Gastroesophageal sphincter (tissue), 4 donors: ENCODE results near the gene ARHGAP28. TPM values are rescaled to one million over a fixed set of nuclear protein-coding genes. Genes with fewer than 3 reads are reported as not detected.
"Not testable (repeated sequence)": the region's sequence is repeated elsewhere in the genome, so short reads cannot be mapped to it uniquely, and the experiment has no call there.

Source experiments
- ATAC-seq: fragments of 150-250 bp; one replicate; pipeline ENCODE4 v1.9.1; 2016; ENCODE audit warnings: mild to moderate bottlenecking, moderate library complexity
- H3K27ac ChIP-seq, 4 donors: fragments of 200-600 bp; sonication (generic) in 3 of 4; 1 replicate in 3 of 4; 2 replicates in 1 of 4; pipeline ENCODE4 v1.5.1; 2016 to 2019
- H3K27me3 ChIP-seq: fragments of 200-600 bp; sonication (generic); one replicate; pipeline ENCODE4 v1.5.1; 2019
- H3K36me3 ChIP-seq, 2 donors: fragments of 200-600 bp; sonication (generic); one replicate each; pipeline ENCODE4 v1.5.1; 2019; ENCODE audit warnings: control low read depth in 1 of 2
- H3K4me1 ChIP-seq, 3 donors: fragments of 200-600 bp; sonication (generic); 1 replicate in 2 of 3; 2 replicates in 1 of 3; pipeline ENCODE4 v1.5.1; 2016 to 2019; ENCODE audit warnings: control low read depth in 2 of 3
- H3K4me3 ChIP-seq, 2 donors: fragments of 200-600 bp; sonication (generic); one replicate each; pipeline ENCODE4 v1.5.1; 2019; ENCODE audit warnings: mild to moderate bottlenecking in 1 of 2, moderate library complexity in 1 of 2
- H3K9me3 ChIP-seq, 3 donors: fragments of 200-600 bp; sonication (generic); one replicate each; pipeline ENCODE4 v1.5.1; 2017 to 2019; ENCODE audit warnings: control low read depth in 2 of 3
- EP300 ChIP-seq: sonication (generic); formaldehyde crosslinking; IDR thresholded peaks from one replicate; pipeline ENCODE4 v1.6.1; 2017; ENCODE audit warnings: antibody characterized with exemption, mild to moderate bottlenecking
- POLR2A ChIP-seq, 2 donors: fragments of 450-650 bp; IDR thresholded peaks; one replicate each; pipeline ENCODE4 v1.6.1; 2017; ENCODE audit warnings: antibody characterized with exemption in 2 of 2, mild to moderate bottlenecking in 2 of 2, moderate library complexity in 1 of 2
- POLR2AphosphoS5 ChIP-seq: sonication (generic); formaldehyde crosslinking; IDR thresholded peaks from one replicate; pipeline ENCODE4 v1.6.1; 2017; ENCODE audit warnings: antibody characterized with exemption
- WGBS, 2 donors: methylation state at CpG; one replicate each; pipeline ENCODE4 v1.1.5; 2018; ENCODE audit warnings: low coverage in 1 of 2; 5-methylcytosine and 5-hydroxymethylcytosine counted together
- total RNA-seq, 4 donors: library from RNA; depleted of rRNA; stranded (reverse); fragments of >200 nt; gene quantifications; one replicate each; pipeline ENCODE4 v1.1.0, GENCODE V29; 2016
- TF ChIP-seq, protein P1 (sequence below), 4 experiments: fragments of 200-600 bp in 2 of 4; fragments of 450-650 bp in 2 of 4; sonication (generic) in 1 of 4; IDR thresholded peaks; one replicate each; pipeline ENCODE4 v1.5.1; 2017 to 2019; ENCODE audit warnings: antibody characterized with exemption in 4 of 4, mild to moderate bottlenecking in 2 of 4, moderate library complexity in 2 of 4

The ARHGAP28 gene
- total RNA-seq, 4 donors from 2014 or later = 0.35 to 1.9 (median 1.1) TPM

DNA sequence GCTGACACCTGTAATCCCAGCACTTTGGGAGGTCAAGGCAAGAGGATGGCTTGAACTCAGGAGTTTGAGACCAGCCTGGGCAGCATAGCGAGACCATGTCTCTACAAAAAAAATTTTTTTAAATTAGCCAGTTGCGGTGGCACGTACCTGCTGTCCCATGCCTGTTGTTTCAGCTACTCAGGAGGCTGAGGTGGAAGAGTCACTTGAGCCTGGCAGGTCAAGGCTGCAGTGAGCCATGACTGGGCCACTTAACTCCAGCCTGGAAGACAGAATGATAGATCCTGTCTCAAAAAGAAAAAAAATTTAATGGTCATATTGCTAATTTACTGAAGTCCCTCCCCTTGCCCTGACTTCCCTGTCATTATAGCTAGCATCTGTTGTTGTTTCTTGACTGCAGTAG is 112.6 kb downstream of the ARHGAP28 start:
- H3K36me3 ChIP-seq = no peaks in the 10 kb centered on the region
- WGBS, 2 donors = 64 to 81% methylated on average over 2 to 3 of the region's 3 CpGs
- H3K9me3 ChIP-seq = no peaks in the 10 kb centered on the region
- no peak for ATAC-seq
- no peak overlapping the region for H3K4me3 ChIP-seq
- TF ChIP-seq POLR2AphosphoS5 (no peak), EP300 (no peak), POLR2A (IDR thresholded peaks at IDR 0.05) (no peak)
- TF ChIP-seq, protein P1, sequence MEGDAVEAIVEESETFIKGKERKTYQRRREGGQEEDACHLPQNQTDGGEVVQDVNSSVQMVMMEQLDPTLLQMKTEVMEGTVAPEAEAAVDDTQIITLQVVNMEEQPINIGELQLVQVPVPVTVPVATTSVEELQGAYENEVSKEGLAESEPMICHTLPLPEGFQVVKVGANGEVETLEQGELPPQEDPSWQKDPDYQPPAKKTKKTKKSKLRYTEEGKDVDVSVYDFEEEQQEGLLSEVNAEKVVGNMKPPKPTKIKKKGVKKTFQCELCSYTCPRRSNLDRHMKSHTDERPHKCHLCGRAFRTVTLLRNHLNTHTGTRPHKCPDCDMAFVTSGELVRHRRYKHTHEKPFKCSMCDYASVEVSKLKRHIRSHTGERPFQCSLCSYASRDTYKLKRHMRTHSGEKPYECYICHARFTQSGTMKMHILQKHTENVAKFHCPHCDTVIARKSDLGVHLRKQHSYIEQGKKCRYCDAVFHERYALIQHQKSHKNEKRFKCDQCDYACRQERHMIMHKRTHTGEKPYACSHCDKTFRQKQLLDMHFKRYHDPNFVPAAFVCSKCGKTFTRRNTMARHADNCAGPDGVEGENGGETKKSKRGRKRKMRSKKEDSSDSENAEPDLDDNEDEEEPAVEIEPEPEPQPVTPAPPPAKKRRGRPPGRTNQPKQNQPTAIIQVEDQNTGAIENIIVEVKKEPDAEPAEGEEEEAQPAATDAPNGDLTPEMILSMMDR (IDR thresholded peaks at IDR 0.05) = no peak
- H3K4me1 ChIP-seq = no peaks in the 10 kb centered on the region
- H3K27ac ChIP-seq = no peak overlapping the region
- no peaks in the 10 kb centered on the region for H3K27me3 ChIP-seq

DNA sequence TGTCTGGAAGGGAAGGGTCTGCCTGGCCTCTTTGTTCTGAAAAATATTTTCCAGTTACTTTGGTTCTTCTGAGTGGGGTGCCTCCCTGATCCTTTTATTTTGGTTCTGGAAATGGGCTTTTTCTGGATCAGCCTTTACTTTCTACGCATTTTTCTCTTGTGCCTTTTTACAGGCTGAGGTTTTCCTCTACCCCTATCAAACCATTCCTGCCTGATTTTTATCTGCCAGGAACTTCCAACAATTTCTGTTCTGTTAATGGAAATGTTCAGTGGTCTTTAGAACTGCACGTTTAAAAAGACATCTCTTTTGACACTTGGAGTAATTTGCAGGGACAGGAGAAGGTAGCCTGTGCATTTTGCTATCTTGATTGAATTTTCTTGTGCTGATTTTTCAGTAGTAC is 113.8 kb downstream of the ARHGAP28 start:
- Histone ChIP-seq H3K4me1 (no peaks in the 10 kb centered on the region), H3K9me3 (no peaks in the 10 kb centered on the region)
- TF ChIP-seq EP300 = no peak
- TF ChIP-seq POLR2A (IDR thresholded peaks at IDR 0.05) = no peak
- TF ChIP-seq POLR2AphosphoS5 = no peak
- TF ChIP-seq, protein P1 (IDR thresholded peaks at IDR 0.05) = no peak

DNA sequence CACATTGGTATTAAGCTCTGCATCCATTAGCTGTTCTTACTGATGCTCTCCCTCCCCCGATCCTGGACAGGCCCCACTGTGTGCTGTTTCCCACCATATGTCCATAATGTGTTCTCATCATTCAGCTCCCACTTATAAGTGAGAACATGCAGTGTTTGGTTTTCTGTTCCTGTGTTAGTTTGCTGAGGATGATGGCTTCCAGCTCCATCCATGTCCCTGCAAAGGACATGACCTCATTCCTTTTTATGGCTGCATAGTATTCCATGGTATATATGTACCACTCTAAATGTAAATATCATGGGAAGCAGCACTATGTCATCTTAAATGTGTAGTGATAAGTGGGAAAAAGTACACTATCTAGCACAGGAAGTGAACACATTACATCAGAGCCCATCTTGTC is 116.0 kb downstream of the ARHGAP28 start:
- WGBS, 2 donors = 80 to 100% methylated on average over 1 of the region's 1 CpG
- H3K4me3 ChIP-seq, H3K4me1 ChIP-seq, H3K27ac ChIP-seq, H3K9me3 ChIP-seq, ATAC-seq, H3K27me3 ChIP-seq, H3K36me3 ChIP-seq: not testable (repeated sequence)

More for the DNA sequence above, 113.8 kb downstream of the ARHGAP28 start:
- Histone ChIP-seq H3K4me3 (no peak overlapping the region), H3K27ac (no peak overlapping the region), H3K27me3 (no peaks in the 10 kb centered on the region), H3K36me3 (no peaks in the 10 kb centered on the region)
- WGBS, 2 donors = 60 to 73% methylated on average over 1 to 2 of the region's 2 CpGs
- no peak for ATAC-seq

DNA sequence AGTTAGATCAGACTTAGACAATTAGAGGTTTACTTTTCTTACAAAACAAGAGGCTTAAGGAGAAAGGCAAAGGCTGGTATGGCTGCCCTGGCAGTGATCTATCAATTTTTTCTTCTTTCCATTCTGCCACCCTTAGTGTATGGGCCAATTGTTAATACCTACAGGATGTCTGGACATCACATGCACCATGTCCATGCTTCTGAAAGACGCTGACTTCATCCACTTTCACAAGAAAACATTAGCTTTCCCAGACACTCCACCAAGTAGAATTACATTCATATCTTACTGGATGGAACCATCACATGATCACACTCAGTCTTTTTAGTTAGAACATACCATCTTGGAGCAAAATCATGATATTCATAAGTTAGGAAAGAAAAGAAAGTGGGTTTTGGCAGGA is 120.9 kb downstream of the ARHGAP28 start:
- H3K4me1 ChIP-seq = no peaks in the 10 kb centered on the region
- no peaks in the 10 kb centered on the region for H3K36me3 ChIP-seq
- peaks cover 0 to 22% (median 0%) of the 10 kb centered on the region in 3 donors for H3K9me3 ChIP-seq
- no peak overlapping the region for H3K4me3 ChIP-seq
- H3K27ac ChIP-seq = no peak overlapping the region
- ATAC-seq = no peak
- H3K27me3 ChIP-seq = no peaks in the 10 kb centered on the region
- TF ChIP-seq POLR2A (IDR thresholded peaks at IDR 0.05) (no peak), POLR2AphosphoS5 (no peak), EP300 (no peak)
- TF ChIP-seq, protein P1 (IDR thresholded peaks at IDR 0.05) = no peak
- 93 to 100% methylated on average over 1 of the region's 1 CpG for WGBS, 2 donors

DNA sequence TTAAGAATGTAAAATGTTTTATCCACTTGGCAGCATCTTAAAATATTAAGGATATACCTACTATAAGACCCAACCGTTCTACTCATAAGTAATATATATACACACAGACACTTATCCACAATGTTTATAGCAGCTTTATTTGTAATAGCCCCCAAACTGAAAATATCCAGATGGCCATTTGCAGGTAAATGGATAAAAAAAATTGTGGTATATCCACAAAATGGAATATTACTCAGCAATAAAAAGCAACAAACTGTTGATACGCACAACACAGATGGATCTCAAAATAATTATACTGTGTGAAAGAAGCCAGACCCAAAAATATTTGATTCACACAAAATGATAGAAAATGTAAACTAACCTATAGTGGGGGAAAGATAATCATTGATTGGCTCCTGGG is 122.0 kb downstream of the ARHGAP28 start:
- H3K9me3 ChIP-seq = peaks cover 0 to 22% (median 0%) of the 10 kb centered on the region in 3 donors
- H3K36me3 ChIP-seq = no peaks in the 10 kb centered on the region
- no peak for ATAC-seq
- H3K27ac ChIP-seq = no peak overlapping the region
- H3K4me1 ChIP-seq = no peaks in the 10 kb centered on the region
- H3K27me3 ChIP-seq = no peaks in the 10 kb centered on the region
- TF ChIP-seq POLR2A (IDR thresholded peaks at IDR 0.05) (no peak), EP300 (no peak), POLR2AphosphoS5 (no peak)
- TF ChIP-seq, protein P1 (IDR thresholded peaks at IDR 0.05) = no peak
- no peak overlapping the region for H3K4me3 ChIP-seq
- 86 to 91% methylated on average over 2 of the region's 2 CpGs for WGBS, 2 donors
